ENCODE measurements around the gene HM13. TPM values are rescaled to one million over a fixed set of nuclear protein-coding genes. Genes with fewer than 3 reads are reported as not detected.

HM13 gene
- total and polyA plus RNA-seq, 11 donors = 22.3 to 119 (median 41.0) TPM

DNA sequence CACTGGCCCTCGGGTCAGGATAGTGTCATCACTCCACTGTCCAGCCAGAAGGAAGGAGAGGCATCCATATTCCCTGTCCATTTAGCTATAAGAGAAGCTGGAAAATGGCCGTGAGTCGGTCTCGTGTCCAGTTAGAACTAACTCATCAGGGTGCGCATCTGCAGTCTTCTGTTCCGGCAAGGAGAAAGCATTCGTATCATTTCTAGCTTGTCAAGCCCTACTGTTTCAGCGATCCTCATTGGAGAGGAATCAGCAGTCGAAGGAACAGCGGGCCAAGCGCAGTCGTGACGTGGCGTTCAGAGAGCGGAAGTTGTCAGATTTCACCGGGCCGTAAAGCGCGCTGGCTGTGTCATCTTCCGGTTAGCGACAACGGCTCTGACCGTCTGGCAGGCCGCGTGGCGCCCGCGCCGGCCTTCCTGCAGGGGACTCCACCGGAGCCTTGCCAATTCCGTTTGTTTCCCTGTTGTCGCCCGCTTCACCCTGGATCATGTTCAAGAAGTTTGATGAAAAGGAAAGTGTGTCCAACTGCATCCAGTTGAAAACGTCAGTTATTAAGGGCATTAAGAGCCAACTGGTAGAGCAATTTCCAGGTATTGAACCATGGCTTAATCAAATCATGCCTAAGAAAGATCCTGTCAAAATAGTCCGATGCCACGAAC, 32.9 kb downstream of the HM13 start:
- peak; percentile 62 to 90 (median 78) for ATAC-seq
- Histone ChIP-seq H3K27me3 (no peaks in the 10 kb centered on the region), H3K4me1 (peaks cover 0 to 31% (median 10%) of the 10 kb centered on the region in 12 donors), H3K4me3 (peak overlapping the region; percentile 26 to 76 (median 59)), H3K36me3 (peaks cover 0 to 89% (median 57%) of the 10 kb centered on the region in 9 donors), H3K9me3 (no peaks in the 10 kb centered on the region), H3K27ac (peak overlapping the region; percentile 70 to 91 (median 84))
- peak; percentile 86 to 91 (median 90) for DNase-seq
- 44 to 73% (median 52%) methylated on average over 34 to 36 of the region's 36 CpGs for WGBS, 4 donors
- intact Hi-C loops (cut with DNase I) = no loop called here
- TF ChIP-seq, protein P1, sequence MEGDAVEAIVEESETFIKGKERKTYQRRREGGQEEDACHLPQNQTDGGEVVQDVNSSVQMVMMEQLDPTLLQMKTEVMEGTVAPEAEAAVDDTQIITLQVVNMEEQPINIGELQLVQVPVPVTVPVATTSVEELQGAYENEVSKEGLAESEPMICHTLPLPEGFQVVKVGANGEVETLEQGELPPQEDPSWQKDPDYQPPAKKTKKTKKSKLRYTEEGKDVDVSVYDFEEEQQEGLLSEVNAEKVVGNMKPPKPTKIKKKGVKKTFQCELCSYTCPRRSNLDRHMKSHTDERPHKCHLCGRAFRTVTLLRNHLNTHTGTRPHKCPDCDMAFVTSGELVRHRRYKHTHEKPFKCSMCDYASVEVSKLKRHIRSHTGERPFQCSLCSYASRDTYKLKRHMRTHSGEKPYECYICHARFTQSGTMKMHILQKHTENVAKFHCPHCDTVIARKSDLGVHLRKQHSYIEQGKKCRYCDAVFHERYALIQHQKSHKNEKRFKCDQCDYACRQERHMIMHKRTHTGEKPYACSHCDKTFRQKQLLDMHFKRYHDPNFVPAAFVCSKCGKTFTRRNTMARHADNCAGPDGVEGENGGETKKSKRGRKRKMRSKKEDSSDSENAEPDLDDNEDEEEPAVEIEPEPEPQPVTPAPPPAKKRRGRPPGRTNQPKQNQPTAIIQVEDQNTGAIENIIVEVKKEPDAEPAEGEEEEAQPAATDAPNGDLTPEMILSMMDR (IDR thresholded peaks at IDR 0.05) = peak in 4 of 12 donors; percentile 10 to 32 (median 19)
- TF ChIP-seq POLR2A (IDR thresholded peaks at IDR 0.05) = peak in 1 of 2 donors; percentile 54

DNA sequence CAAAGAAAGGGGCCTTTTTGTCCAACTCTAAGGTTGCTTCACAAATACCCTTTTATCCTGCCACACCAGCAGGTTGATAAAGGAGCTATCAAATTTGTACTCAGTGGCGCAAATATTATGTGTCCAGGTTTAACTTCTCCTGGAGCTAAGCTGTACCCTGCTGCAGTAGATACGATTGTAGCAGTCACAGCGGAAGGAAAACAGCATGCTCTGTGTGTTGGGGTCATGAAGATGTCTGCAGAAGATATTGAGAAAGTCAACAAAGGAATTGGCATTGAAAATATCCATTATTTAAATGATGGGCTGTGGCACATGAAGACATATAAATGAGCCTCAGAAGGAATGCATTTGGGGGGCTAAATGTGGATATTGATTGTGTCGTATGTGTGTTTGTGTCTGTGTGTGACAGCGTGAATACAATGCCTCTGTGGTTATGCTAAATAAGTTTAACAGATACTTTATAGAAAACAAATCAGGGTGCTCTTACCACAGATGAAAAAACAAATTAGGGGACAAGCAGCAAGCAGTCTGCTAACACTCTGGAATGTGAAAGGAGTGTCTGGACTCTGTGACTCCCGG, 33.6 kb downstream of the HM13 start:
- no peaks in the 10 kb centered on the region for H3K9me3 ChIP-seq
- intact Hi-C loops (cut with DNase I) = no loop called here
- H3K27ac ChIP-seq = peak overlapping the region; percentile 70 to 91 (median 84)
- peak overlapping the region; percentile 26 to 76 (median 59) for H3K4me3 ChIP-seq
- DNase-seq = no peak
- peaks cover 0 to 31% (median 7%) of the 10 kb centered on the region in 12 donors for H3K4me1 ChIP-seq
- no peaks in the 10 kb centered on the region for H3K27me3 ChIP-seq
- no peak for TF ChIP-seq POLR2A (IDR thresholded peaks at IDR 0.05)
- TF ChIP-seq, protein P1 (IDR thresholded peaks at IDR 0.05) = no peak
- no peak for ATAC-seq
- H3K36me3 ChIP-seq = peaks cover 0 to 89% (median 57%) of the 10 kb centered on the region in 9 donors
- WGBS, 4 donors = 48 to 55% (median 49%) methylated on average over 6 of the region's 6 CpGs

DNA sequence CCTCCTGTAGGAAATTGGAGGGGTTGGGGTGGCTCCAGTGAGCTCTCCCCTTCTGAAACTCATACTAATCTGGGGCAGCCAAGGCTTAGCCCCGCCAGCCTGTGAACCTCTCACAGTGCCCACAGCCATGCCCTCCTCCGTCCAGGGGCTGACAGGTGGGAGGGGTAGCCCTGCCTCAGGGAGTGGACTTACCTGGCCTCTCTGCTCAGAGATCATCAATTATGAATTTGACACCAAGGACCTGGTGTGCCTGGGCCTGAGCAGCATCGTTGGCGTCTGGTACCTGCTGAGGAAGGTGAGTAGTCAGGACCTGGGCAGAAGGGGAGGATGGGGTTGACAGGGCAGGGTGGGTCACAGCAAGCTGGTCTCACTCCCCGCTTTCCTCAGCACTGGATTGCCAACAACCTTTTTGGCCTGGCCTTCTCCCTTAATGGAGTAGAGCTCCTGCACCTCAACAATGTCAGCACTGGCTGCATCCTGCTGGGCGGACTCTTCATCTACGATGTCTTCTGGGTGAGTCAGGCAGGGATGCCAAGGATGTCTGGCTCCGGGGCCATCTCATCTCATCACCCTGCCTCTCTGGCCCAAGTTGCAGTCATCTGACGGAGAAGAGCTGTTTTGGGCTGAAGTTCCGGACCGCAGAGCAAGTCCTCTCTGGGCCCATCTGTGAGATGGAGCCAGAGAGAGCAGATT, 34.7 kb downstream of the HM13 start:
- intact Hi-C loops (cut with DNase I) = no loop called here
- no peak overlapping the region for H3K27ac ChIP-seq
- 89 to 94% (median 93%) methylated on average over 10 to 11 of the region's 11 CpGs for WGBS, 4 donors
- no peak for TF ChIP-seq POLR2A (IDR thresholded peaks at IDR 0.05)
- TF ChIP-seq, protein P1 (IDR thresholded peaks at IDR 0.05) = no peak
- H3K4me1 ChIP-seq = peaks cover 0 to 30% (median 7%) of the 10 kb centered on the region in 12 donors
- peak overlapping the region in 1 of 12 donors; percentile 63 for H3K4me3 ChIP-seq
- no peaks in the 10 kb centered on the region for H3K9me3 ChIP-seq
- H3K36me3 ChIP-seq = peaks cover 0 to 94% (median 62%) of the 10 kb centered on the region in 9 donors
- no peak for DNase-seq
- ATAC-seq = peak in 1 of 4 donors; percentile 4
- no peaks in the 10 kb centered on the region for H3K27me3 ChIP-seq

DNA sequence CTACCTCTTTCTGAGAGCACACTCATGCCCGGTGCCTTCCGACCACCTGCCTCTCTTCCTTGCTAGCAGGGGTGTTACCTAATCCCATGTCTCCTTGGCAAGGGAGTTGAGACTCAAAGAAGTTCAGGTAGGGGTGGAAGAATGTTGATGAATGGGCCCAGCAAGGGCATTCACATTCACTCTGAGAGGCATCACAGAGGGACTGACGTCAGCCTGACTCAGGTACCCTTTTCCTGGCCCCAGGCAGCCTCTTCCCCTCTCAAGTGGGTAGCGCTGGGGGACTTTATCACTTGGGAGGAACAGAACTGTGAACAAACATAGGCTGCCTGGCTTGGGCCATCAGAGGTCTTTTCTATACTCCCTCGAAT, 35.3 kb downstream of the HM13 start:
- Histone ChIP-seq H3K4me3 (no peak overlapping the region), H3K27ac (no peak overlapping the region), H3K4me1 (peaks cover 0 to 25% (median 7%) of the 10 kb centered on the region in 12 donors), H3K27me3 (no peaks in the 10 kb centered on the region), H3K9me3 (no peaks in the 10 kb centered on the region), H3K36me3 (peaks cover 0 to 98% (median 62%) of the 10 kb centered on the region in 9 donors)
- ATAC-seq (no peak), DNase-seq (no peak)
- intact Hi-C loops (cut with DNase I) = no loop called here
- WGBS, 4 donors = 74 to 83% (median 79%) methylated on average over 4 to 5 of the region's 5 CpGs
- no peak for TF ChIP-seq POLR2A (IDR thresholded peaks at IDR 0.05)
- TF ChIP-seq, protein P1 (IDR thresholded peaks at IDR 0.05) = no peak
